Endothelial cell of umbilical vein (primary cell): Measurements from ENCODE around the gene PET100. TPM values are rescaled to one million over a fixed set of nuclear protein-coding genes. Genes with fewer than 3 reads are reported as not detected.
A peak's percentile ranks its signal among the peaks of the same experiment; 100 is the strongest.

ENCODE experiments used
- BruUV-seq: library from RNA; stranded (reverse); fragments of 400-500 nt; replicated peaks from 2 replicates; lab custom pipeline; 2021; lab: Mats Ljungman, UMichigan
- CTCF ChIA-PET: fragments of 300-600, 350-600 bp; sonication (Branson Sonifier 250); formaldehyde crosslinking; loops from one replicate; lab custom pipeline; 2021; ENCODE audit warnings: antibody characterized with exemption, inconsistent platforms; lab: Charles Lee
- POLR2A ChIA-PET: fragments of 300-600, 350-600 bp; sonication (Branson Sonifier 250); formaldehyde crosslinking; loops from one replicate; lab custom pipeline; 2021; ENCODE audit warnings: antibody characterized with exemption, inconsistent platforms; lab: Charles Lee
- DNase-seq: peaks from one replicate; pipeline ENCODE4 v3.0.0-alpha.2; 2011; ENCODE audit warnings: low read depth, low spot score
- FAIRE-seq: peaks from 2 replicates; lab custom pipeline; 2011; peaks lifted over from hg19 to GRCh38; lab: Jason Lieb, UNC
- H2AFZ ChIP-seq: 2 replicates; pipeline ENCODE4 v1.6.0; 2012; ENCODE audit warnings: low read depth, low read length, control low read depth, inconsistent platforms
- H3K27ac ChIP-seq: 2 replicates; pipeline ENCODE4 v1.5.1; 2011; ENCODE audit warnings: low read depth, mild to moderate bottlenecking, control low read depth, low read length, moderate library complexity; ENCODE audit not compliant: insufficient read depth
- H3K27me3 ChIP-seq, 2 experiments: 2 replicates each; pipeline versions ENCODE4 v1.6.0 to v1.6.1; 2011; ENCODE audit warnings: low read length in 2 of 2, mixed read lengths in 1 of 2; ENCODE audit not compliant: control insufficient read depth in 2 of 2, insufficient read depth in 2 of 2
- H3K36me3 ChIP-seq, 2 experiments: 2 replicates in 1 of 2; 3 replicates in 1 of 2; pipeline ENCODE4 v1.5.1; 2011; ENCODE audit warnings: low read length in 2 of 2, mild to moderate bottlenecking in 1 of 2, moderate library complexity in 1 of 2; ENCODE audit not compliant: control insufficient read depth in 2 of 2, insufficient read depth in 2 of 2; ENCODE audit errors: extremely low read depth in 1 of 2
- H3K4me1 ChIP-seq: 3 replicates; pipeline ENCODE4 v1.5.1; 2011; ENCODE audit warnings: mild to moderate bottlenecking, low read length; ENCODE audit not compliant: control insufficient read depth, insufficient read depth; ENCODE audit errors: extremely low read depth
- H3K4me2 ChIP-seq: 2 replicates; pipeline ENCODE4 v1.6.1; 2011; ENCODE audit warnings: low read length, control low read depth, mixed read lengths; ENCODE audit not compliant: insufficient read depth
- H3K4me3 ChIP-seq, 3 experiments: fragments of 200-600 bp in 1 of 3; sonication (generic), shearing (Covaris generic) in 1 of 3; replicated peaks in 1 of 3; 2 replicates each; pipeline ENCODE4 v1.5.1; 2011 to 2016; ENCODE audit warnings: control low read depth in 3 of 3, low read length in 3 of 3, mild to moderate bottlenecking in 2 of 3, inconsistent platforms in 1 of 3, low read depth in 1 of 3, moderate library complexity in 1 of 3; ENCODE audit not compliant: insufficient read depth in 1 of 3
- H3K79me2 ChIP-seq: 2 replicates; pipeline ENCODE4 v1.6.0; 2012; ENCODE audit warnings: low read length, inconsistent platforms; ENCODE audit not compliant: control insufficient read depth, insufficient read depth
- H3K9ac ChIP-seq: replicated peaks from 2 replicates; pipeline ENCODE3; 2011; ENCODE audit warnings: low read length, control low read depth; ENCODE audit not compliant: insufficient read depth; ENCODE audit errors: extremely low read depth
- H3K9me1 ChIP-seq: replicated peaks from 3 replicates; pipeline ENCODE4 v1.6.0; 2011; ENCODE audit warnings: mild to moderate bottlenecking, low read length; ENCODE audit not compliant: control insufficient read depth, insufficient read depth; ENCODE audit errors: extremely low read depth
- H3K9me3 ChIP-seq: replicated peaks from 2 replicates; pipeline ENCODE4 v1.5.1; 2012; ENCODE audit warnings: low read length, inconsistent platforms; ENCODE audit not compliant: control insufficient read depth, insufficient read depth
- H4K20me1 ChIP-seq: replicated peaks from 2 replicates; pipeline ENCODE3; 2011; ENCODE audit warnings: mild to moderate bottlenecking, low read length; ENCODE audit not compliant: control insufficient read depth, insufficient read depth; ENCODE audit errors: extremely low read depth
- EZH2 ChIP-seq: IDR thresholded peaks from 2 replicates; pipeline ENCODE4 v1.6.1; 2012; ENCODE audit warnings: borderline replicate concordance, low read depth, mild to moderate bottlenecking, moderate library complexity, low read length, inconsistent platforms; ENCODE audit not compliant: severe bottlenecking
- GATA2 ChIP-seq: IDR thresholded peaks from 2 replicates; pipeline ENCODE4 v1.7.0; 2011; ENCODE audit warnings: low read depth, mild to moderate bottlenecking, moderate library complexity, mixed read lengths, low read length; ENCODE audit not compliant: insufficient read length, insufficient read depth
- JUN ChIP-seq: IDR thresholded peaks from 2 replicates; pipeline ENCODE4 v1.6.1; 2011; ENCODE audit warnings: borderline replicate concordance, low read depth; ENCODE audit not compliant: insufficient read length, insufficient read depth
- MAX ChIP-seq: IDR thresholded peaks from 2 replicates; pipeline ENCODE4 v1.6.1; 2011; ENCODE audit not compliant: insufficient read depth, insufficient read length
- POLR2A ChIP-seq: IDR thresholded peaks from 2 replicates; pipeline ENCODE4 v1.6.1; 2012; ENCODE audit warnings: low read depth, mild to moderate bottlenecking, control low read depth, low read length
- POLR2AphosphoS5 ChIP-seq: IDR thresholded peaks from 2 replicates; pipeline ENCODE4 v1.6.1; 2012; ENCODE audit warnings: low read depth, mild to moderate bottlenecking, control low read depth, low read length, moderate library complexity; ENCODE audit not compliant: insufficient read depth
- dilution Hi-C: fragments of 300-500 bp; cut with MboI; formaldehyde crosslinking; loops from one replicate; pipeline ENCODE4 v1.15.0; 2019; ENCODE audit warnings: low sequenced_read_pairs; ENCODE audit not compliant: extremely low pct_ligation_motif_present
- intact Hi-C: fragments of 100-400 bp; cut with micrococcal nuclease; formaldehyde crosslinking; loops from one replicate; pipeline ENCODE4 v1.10.0; 2022
- polyA plus RNA-seq, 4 experiments: library from polyadenylated mRNA; depleted of rRNA in 3 of 4; stranded (reverse) in 3 of 4; unstranded in 1 of 4; fragments of >200 nt; gene quantifications; 2 replicates each; pipeline versions ENCODE4 v1.2.1 to v1.2.3, GENCODE V29; 2011 to 2012; ENCODE audit warnings: missing spikeins in 1 of 4
- total RNA-seq: library from RNA; stranded (reverse); gene quantifications from 2 replicates; pipeline ENCODE4 v1.2.3, GENCODE V29; 2021

The PET100 gene
- total and polyA plus RNA-seq, 2 donors (not counting 3 experiments of a cell fraction or from before 2014, with no cell fraction given) = 55.0 to 172 TPM

- ChIA-PET POLR2A (no interaction called here), CTCF (interaction anchor here (2.2 kb wide), 1 partner anchor 77 kb away, joined by 8 read pairs; the partner anchor contains the start of gene TRAPPC5)
- Histone ChIP-seq H3K36me3 (no peaks in the 10 kb centered on the region), H3K4me3 (no peak overlapping the region), H3K9me1 (no peaks in the 10 kb centered on the region), H3K79me2 (no peaks in the 10 kb centered on the region), H2AFZ (no peak overlapping the region), H3K9ac (no peak overlapping the region), H3K27ac (no peak overlapping the region), H3K27me3 (no peaks in the 10 kb centered on the region), H3K9me3 (no peaks in the 10 kb centered on the region), H4K20me1 (no peaks in the 10 kb centered on the region), H3K4me1 (no peaks in the 10 kb centered on the region), H3K4me2 (no peak overlapping the region)
- DNase-seq (no peak), FAIRE-seq (no peak)
- no TSS peak for BruUV-seq
- intact Hi-C loops (no loop called here), dilution Hi-C loops (no loop called here)
- no peak for TF ChIP-seq POLR2AphosphoS5
- TF ChIP-seq POLR2A = no peak
- TF ChIP-seq EZH2 = no peak
- no peak for TF ChIP-seq GATA2
- TF ChIP-seq JUN = no peak
- no peak for TF ChIP-seq MAX
Measured at GRCh38 chr19:7603919-7604318, 25.7 kb upstream of the PET100 start.

GRCh38 chr19:7605490-7606222 lies 23.9 kb upstream of the PET100 start:
- Histone ChIP-seq H3K36me3 (no peaks in the 10 kb centered on the region), H3K9ac (no peak overlapping the region), H3K4me2 (no peak overlapping the region), H3K4me3 (no peak overlapping the region), H3K27ac (no peak overlapping the region), H4K20me1 (no peaks in the 10 kb centered on the region), H2AFZ (no peak overlapping the region), H3K4me1 (no peaks in the 10 kb centered on the region), H3K27me3 (no peaks in the 10 kb centered on the region), H3K9me3 (no peaks in the 10 kb centered on the region), H3K9me1 (no peaks in the 10 kb centered on the region), H3K79me2 (no peaks in the 10 kb centered on the region)
- BruUV-seq = no TSS peak
- POLR2A ChIA-PET = interaction anchor here (0.6 kb wide), 1 partner anchor 13 kb away, joined by 3 read pairs; no protein-coding TSS in a partner anchor
- FAIRE-seq (no peak), DNase-seq (peak; percentile 29)
- dilution Hi-C loops = no loop called here
- intact Hi-C loops = no loop called here
- CTCF ChIA-PET = interaction anchor here (1.0 to 2.2 kb wide), 4 partner anchors 37 to 252 kb away, joined by 3 to 8 read pairs (median 4); partner anchors contain the start of gene TRAPPC5
- TF ChIP-seq POLR2AphosphoS5 (no peak), POLR2A (no peak), EZH2 (no peak)
